ENCODE results near the gene AMMECR1. TPM values are rescaled to one million over a fixed set of nuclear protein-coding genes. Genes with fewer than 3 reads are reported as not detected.

AMMECR1 gene
- total and polyA plus RNA-seq, 2 experiments from 2014 or later, result 16.9 to 32.5 TPM

GRCh38 chrX:110258552-110258951 is 59.3 kb downstream of the AMMECR1 start:
- no peaks in the 10 kb centered on the region for H4K20me1 ChIP-seq (replicated peaks; ENCODE audit: insufficient read depth)
- H3K4me3 ChIP-seq, result no peak overlapping the region
- H3K79me2 ChIP-seq (replicated peaks; ENCODE audit: insufficient read depth), result peaks cover 18% of the 10 kb centered on the region
- no peak overlapping the region for H3K4me3 Mint-ChIP-seq
- H3K4me1 Mint-ChIP-seq, result peaks cover 30% of the 10 kb centered on the region
- H3K36me3 ChIP-seq (ENCODE audit: insufficient read depth), result no peaks in the 10 kb centered on the region
- H3F3A ChIP-seq (replicated peaks; ENCODE audit: low read depth), result no peaks in the 10 kb centered on the region
- H3K9me3 Mint-ChIP-seq, result no peaks in the 10 kb centered on the region
- H3K27me3 Mint-ChIP-seq (ENCODE audit: insufficient read depth, low read depth, poor library complexity), result no peaks in the 10 kb centered on the region
- H3K27ac ChIP-seq (ENCODE audit: low read depth), result no peak overlapping the region; the same call in 1 of the 2 replicates
- no peak overlapping the region for H2AFZ ChIP-seq
- H3K4me1 ChIP-seq (ENCODE audit: insufficient read depth), result peaks cover 22% of the 10 kb centered on the region
- no peaks in the 10 kb centered on the region for H3K36me3 Mint-ChIP-seq (ENCODE audit: low read depth)
- no peak for DNase-seq (ENCODE audit: low spot score)
- TF ChIP-seq EZH2phosphoT487 (IDR thresholded peaks at IDR 0.05; ENCODE audit: unreplicated experiment), result no peak
- TF ChIP-seq EZH2 (IDR thresholded peaks at IDR 0.05; ENCODE audit: low read depth, unreplicated experiment), result no peak
- TF ChIP-seq CTCF (conservative IDR thresholded peaks at IDR 0.05; ENCODE audit: low read depth in 2 of 2), result no peak
- TF ChIP-seq POLR2AphosphoS5 (IDR thresholded peaks at IDR 0.05; ENCODE audit: low read depth), result no peak
- TF ChIP-seq STAT1 (IDR thresholded peaks at IDR 0.05; ENCODE audit: unreplicated experiment), result no peak
- TF ChIP-seq, protein P1, sequence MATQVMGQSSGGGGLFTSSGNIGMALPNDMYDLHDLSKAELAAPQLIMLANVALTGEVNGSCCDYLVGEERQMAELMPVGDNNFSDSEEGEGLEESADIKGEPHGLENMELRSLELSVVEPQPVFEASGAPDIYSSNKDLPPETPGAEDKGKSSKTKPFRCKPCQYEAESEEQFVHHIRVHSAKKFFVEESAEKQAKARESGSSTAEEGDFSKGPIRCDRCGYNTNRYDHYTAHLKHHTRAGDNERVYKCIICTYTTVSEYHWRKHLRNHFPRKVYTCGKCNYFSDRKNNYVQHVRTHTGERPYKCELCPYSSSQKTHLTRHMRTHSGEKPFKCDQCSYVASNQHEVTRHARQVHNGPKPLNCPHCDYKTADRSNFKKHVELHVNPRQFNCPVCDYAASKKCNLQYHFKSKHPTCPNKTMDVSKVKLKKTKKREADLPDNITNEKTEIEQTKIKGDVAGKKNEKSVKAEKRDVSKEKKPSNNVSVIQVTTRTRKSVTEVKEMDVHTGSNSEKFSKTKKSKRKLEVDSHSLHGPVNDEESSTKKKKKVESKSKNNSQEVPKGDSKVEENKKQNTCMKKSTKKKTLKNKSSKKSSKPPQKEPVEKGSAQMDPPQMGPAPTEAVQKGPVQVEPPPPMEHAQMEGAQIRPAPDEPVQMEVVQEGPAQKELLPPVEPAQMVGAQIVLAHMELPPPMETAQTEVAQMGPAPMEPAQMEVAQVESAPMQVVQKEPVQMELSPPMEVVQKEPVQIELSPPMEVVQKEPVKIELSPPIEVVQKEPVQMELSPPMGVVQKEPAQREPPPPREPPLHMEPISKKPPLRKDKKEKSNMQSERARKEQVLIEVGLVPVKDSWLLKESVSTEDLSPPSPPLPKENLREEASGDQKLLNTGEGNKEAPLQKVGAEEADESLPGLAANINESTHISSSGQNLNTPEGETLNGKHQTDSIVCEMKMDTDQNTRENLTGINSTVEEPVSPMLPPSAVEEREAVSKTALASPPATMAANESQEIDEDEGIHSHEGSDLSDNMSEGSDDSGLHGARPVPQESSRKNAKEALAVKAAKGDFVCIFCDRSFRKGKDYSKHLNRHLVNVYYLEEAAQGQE (IDR thresholded peaks at IDR 0.05; ENCODE audit: unreplicated experiment), result no peak
- TF ChIP-seq ZNF331 (CRISPR knock-in tag; IDR thresholded peaks at IDR 0.05; ENCODE audit: low read depth), result no peak
- no peak for TF ChIP-seq ZNF114 (CRISPR knock-in tag; IDR thresholded peaks at IDR 0.05)
- no peak for TF ChIP-seq CREB1 (CRISPR knock-in tag; IDR thresholded peaks at IDR 0.05; ENCODE audit: low read depth)
- no peaks in the 10 kb centered on the region for H3K27me3 ChIP-seq (ENCODE audit: insufficient read depth)
- ATAC-seq, result no peak
- H3K27ac Mint-ChIP-seq, result no peak overlapping the region
- no peak overlapping the region for H3K4me2 ChIP-seq
- H3K9me2 ChIP-seq (ENCODE audit: insufficient read depth), result no peaks in the 10 kb centered on the region

GRCh38 chrX:110257889-110258288 is 60.0 kb downstream of the AMMECR1 start:
- peak; percentile 17 for DNase-seq (ENCODE audit: low spot score)
- Mint-ChIP-seq H3K36me3 (ENCODE audit: low read depth) (no peaks in the 10 kb centered on the region), H3K27me3 (ENCODE audit: insufficient read depth, low read depth, poor library complexity) (no peaks in the 10 kb centered on the region), H3K9me3 (no peaks in the 10 kb centered on the region), H3K27ac (no peak overlapping the region), H3K4me1 (peaks cover 31% of the 10 kb centered on the region), H3K4me3 (no peak overlapping the region)
- Histone ChIP-seq H3K36me3 (ENCODE audit: insufficient read depth) (no peaks in the 10 kb centered on the region), H3K27me3 (ENCODE audit: insufficient read depth) (no peaks in the 10 kb centered on the region), H3K79me2 (replicated peaks; ENCODE audit: insufficient read depth) (peaks cover 21% of the 10 kb centered on the region), H3F3A (replicated peaks; ENCODE audit: low read depth) (no peaks in the 10 kb centered on the region), H2AFZ (no peak overlapping the region), H4K20me1 (replicated peaks; ENCODE audit: insufficient read depth) (no peaks in the 10 kb centered on the region), H3K4me2 (no peak overlapping the region), H3K9me2 (ENCODE audit: insufficient read depth) (no peaks in the 10 kb centered on the region), H3K27ac (ENCODE audit: low read depth) (no peak overlapping the region), H3K4me1 (ENCODE audit: insufficient read depth) (peaks cover 25% of the 10 kb centered on the region), H3K4me3 (no peak overlapping the region)
- ATAC-seq, result no peak
- TF ChIP-seq ZNF462 (CRISPR knock-in tag; IDR thresholded peaks at IDR 0.05), result no peak

All from GM23338 (cell line).